ENCODE measurements around the gene RPS27L.

Gene RPS27L

DNA sequence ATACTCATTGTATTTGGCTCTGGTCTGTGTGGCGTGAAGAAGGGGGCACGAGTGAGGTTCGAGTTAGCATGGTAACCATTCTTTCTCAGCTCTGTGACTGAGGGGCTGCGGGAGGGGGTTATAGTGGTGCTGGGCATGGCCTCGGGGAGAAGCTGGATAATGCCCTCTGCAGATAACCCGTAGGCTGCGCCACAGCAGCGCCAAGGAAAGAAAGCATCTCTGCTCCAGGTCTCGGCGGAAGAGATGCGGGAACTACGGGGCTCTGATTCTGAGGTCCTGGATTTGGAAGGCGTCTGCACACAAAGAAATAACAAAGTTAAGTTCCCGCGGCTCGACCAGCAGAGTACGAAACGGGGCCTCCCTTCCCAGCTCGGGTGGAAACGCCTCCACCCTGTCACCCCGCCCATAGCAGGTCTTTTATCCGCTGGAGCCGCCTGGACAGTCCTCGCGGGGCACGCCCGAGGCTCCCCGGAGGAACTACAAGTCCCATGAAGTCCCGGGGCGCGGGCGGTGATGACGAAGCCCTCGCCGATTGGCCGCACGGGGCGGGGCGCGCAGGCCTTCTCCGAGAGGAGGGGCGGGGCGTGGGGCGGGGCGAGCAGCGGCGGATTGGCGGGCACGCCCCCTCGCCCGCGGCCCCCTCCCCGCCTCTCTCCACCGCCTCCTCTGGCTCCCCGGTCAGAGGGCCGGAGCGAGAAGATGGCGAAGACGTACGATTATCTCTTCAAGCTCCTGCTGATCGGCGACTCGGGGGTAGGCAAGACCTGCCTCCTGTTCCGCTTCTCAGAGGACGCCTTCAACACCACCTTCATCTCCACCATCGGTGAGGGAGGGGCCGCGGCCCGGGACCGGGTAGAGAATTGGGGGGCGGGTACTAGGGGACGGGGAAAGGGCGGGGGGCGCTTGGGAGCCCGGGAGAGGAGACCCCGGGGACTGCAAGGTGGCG lies 31.9 kb upstream of the RPS27L start, which contains the start of gene RAB8B:
RAB8B (plus strand) TSS at position 681 of the 946 bp plus-strand sequence; CDS start at position 700, 19 bp downstream.
- H3F3A ChIP-seq (ENCODE audit: insufficient read depth, low read length), result peaks cover 41% of the 10 kb centered on the region
- DNase-seq, result peak; percentile 98
- no peaks in the 10 kb centered on the region for H3K9me2 ChIP-seq (replicated peaks; ENCODE audit: insufficient read depth, low read length)
- TF ChIP-seq EZH2 (optimal IDR thresholded peaks at IDR 0.05; ENCODE audit: low read depth, low read length) (no peak), EZH2phosphoT487 (IDR thresholded peaks at IDR 0.05; ENCODE audit: low read length) (no peak)
- TF ChIP-seq, protein P1, sequence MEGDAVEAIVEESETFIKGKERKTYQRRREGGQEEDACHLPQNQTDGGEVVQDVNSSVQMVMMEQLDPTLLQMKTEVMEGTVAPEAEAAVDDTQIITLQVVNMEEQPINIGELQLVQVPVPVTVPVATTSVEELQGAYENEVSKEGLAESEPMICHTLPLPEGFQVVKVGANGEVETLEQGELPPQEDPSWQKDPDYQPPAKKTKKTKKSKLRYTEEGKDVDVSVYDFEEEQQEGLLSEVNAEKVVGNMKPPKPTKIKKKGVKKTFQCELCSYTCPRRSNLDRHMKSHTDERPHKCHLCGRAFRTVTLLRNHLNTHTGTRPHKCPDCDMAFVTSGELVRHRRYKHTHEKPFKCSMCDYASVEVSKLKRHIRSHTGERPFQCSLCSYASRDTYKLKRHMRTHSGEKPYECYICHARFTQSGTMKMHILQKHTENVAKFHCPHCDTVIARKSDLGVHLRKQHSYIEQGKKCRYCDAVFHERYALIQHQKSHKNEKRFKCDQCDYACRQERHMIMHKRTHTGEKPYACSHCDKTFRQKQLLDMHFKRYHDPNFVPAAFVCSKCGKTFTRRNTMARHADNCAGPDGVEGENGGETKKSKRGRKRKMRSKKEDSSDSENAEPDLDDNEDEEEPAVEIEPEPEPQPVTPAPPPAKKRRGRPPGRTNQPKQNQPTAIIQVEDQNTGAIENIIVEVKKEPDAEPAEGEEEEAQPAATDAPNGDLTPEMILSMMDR (IDR thresholded peaks at IDR 0.05; ENCODE audit: low read length), result no peak
- H4K20me1 ChIP-seq (ENCODE audit: insufficient read depth, low read length), result no peaks in the 10 kb centered on the region
- H3K4me1 ChIP-seq (ENCODE audit: low read length), result peaks cover 36% of the 10 kb centered on the region
- H3K27me3 ChIP-seq (replicated peaks; ENCODE audit: insufficient read depth, low read length), result no peaks in the 10 kb centered on the region
- peak within 1 kb of the TSS; percentile 98 for H2AFZ ChIP-seq (ENCODE audit: low read length)
- peak within 1 kb of the TSS; percentile 85; the same call in 1 of the 2 replicates for H3K27ac ChIP-seq (ENCODE audit: low read length)
- H3K36me3 ChIP-seq (replicated peaks; ENCODE audit: insufficient read depth, low read length), result no peaks in the 10 kb centered on the region
- peak within 1 kb of the TSS; percentile 95 for H3K4me2 ChIP-seq (ENCODE audit: low read depth, low read length)
- H3K9me3 ChIP-seq (replicated peaks; ENCODE audit: insufficient read depth, low read length), result no peaks in the 10 kb centered on the region
- H3K9ac ChIP-seq (ENCODE audit: low read length), result peak within 1 kb of the TSS; percentile 70
- H3K4me3 ChIP-seq (ENCODE audit: low read length), result peak within 1 kb of the TSS; percentile 94
- peaks cover 38% of the 10 kb centered on the region for H3K79me2 ChIP-seq (ENCODE audit: low read length)

DNA sequence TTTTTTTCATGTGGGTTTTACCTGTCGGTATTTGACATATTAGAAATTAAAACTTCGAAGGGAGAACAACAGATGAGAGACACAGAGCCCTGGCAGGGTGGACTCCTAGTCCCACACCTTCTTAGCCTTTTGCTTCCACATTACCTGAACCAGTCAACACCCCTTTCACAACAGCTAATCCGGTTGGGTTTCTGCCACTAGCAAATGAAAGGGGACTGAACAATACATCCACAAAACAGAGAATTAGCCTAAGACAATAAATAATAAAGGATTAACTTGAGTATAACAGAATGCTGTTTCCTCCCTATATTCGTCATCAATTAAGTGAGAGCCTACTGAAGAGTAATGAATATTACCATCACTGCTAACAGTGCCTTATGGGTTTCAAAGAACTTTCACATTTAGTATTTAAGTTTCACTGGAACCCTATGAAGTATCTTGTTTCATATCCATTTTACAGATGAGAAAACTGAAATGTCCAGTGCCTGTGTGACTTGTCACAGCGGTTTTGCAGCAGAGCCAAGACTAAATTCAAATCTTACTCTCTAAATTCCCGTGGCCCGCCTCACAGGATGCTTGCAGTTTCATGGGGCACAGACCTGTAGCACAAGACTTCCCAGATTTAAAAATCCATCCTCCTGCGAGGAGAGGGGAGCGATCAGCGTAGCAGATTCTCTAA lies 31.1 kb upstream of the RPS27L start:
- Histone ChIP-seq H3K36me3 (replicated peaks; ENCODE audit: insufficient read depth, low read length) (no peaks in the 10 kb centered on the region), H3K4me1 (ENCODE audit: low read length) (peaks cover 33% of the 10 kb centered on the region), H3K4me3 (ENCODE audit: low read length) (peak overlapping the region; percentile 94), H3K9me3 (replicated peaks; ENCODE audit: insufficient read depth, low read length) (no peaks in the 10 kb centered on the region), H3K4me2 (ENCODE audit: low read depth, low read length) (peak overlapping the region; percentile 95), H3K79me2 (ENCODE audit: low read length) (peaks cover 34% of the 10 kb centered on the region), H3K9me2 (replicated peaks; ENCODE audit: insufficient read depth, low read length) (no peaks in the 10 kb centered on the region), H3F3A (ENCODE audit: insufficient read depth, low read length) (peaks cover 40% of the 10 kb centered on the region), H2AFZ (ENCODE audit: low read length) (peak overlapping the region; percentile 98), H4K20me1 (ENCODE audit: insufficient read depth, low read length) (no peaks in the 10 kb centered on the region), H3K27me3 (replicated peaks; ENCODE audit: insufficient read depth, low read length) (no peaks in the 10 kb centered on the region), H3K27ac (ENCODE audit: low read length) (no peak overlapping the region), H3K9ac (ENCODE audit: low read length) (peak overlapping the region; percentile 42; the same call in 1 of the 2 replicates)
- no peak for DNase-seq
- TF ChIP-seq EZH2phosphoT487 (IDR thresholded peaks at IDR 0.05; ENCODE audit: low read length) (no peak), EZH2 (optimal IDR thresholded peaks at IDR 0.05; ENCODE audit: low read depth, low read length) (no peak)
- TF ChIP-seq, protein P1 (IDR thresholded peaks at IDR 0.05; ENCODE audit: low read length), result no peak

DNA sequence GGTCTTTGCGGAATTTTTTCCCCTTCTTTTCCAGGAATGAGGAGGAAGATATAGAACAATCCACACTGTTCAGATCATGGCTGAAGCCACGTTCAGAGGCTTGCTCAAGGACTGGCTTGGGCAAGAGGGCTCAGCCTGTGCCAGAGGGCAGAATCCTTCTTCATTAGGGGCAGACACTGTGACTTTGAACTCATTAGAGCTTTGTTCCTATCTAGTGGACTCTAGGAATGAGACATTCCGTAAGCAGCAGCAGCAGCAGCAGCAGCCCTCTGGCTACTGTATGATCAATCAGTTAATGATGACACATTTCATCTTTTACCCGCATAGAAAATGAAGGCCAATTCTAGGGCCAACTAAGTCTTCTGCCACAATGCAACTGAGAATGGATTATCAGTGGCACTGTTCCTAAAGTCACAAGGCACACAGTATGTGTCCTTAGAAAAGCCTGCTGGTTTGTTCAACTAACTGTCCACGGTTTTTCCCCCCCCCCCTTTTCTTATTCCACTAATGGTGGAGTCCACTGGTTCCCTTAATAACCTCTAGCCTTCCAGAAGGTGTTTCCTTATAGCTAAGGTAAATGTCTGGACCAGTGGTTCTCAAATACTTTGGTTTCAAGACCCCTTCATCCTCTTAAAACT lies 30.4 kb upstream of the RPS27L start:
- peaks cover 35% of the 10 kb centered on the region for H3F3A ChIP-seq (ENCODE audit: insufficient read depth, low read length)
- no peaks in the 10 kb centered on the region for H3K9me2 ChIP-seq (replicated peaks; ENCODE audit: insufficient read depth, low read length)
- no peak overlapping the region for H3K27ac ChIP-seq (ENCODE audit: low read length)
- TF ChIP-seq, protein P1 (IDR thresholded peaks at IDR 0.05; ENCODE audit: low read length), result no peak
- TF ChIP-seq EZH2 (optimal IDR thresholded peaks at IDR 0.05; ENCODE audit: low read depth, low read length), result no peak
- TF ChIP-seq EZH2phosphoT487 (IDR thresholded peaks at IDR 0.05; ENCODE audit: low read length), result no peak
- peaks cover 27% of the 10 kb centered on the region for H3K79me2 ChIP-seq (ENCODE audit: low read length)
- H4K20me1 ChIP-seq (ENCODE audit: insufficient read depth, low read length), result no peaks in the 10 kb centered on the region
- no peak for DNase-seq
- peak overlapping the region; percentile 95 for H3K4me2 ChIP-seq (ENCODE audit: low read depth, low read length)
- peaks cover 27% of the 10 kb centered on the region for H3K4me1 ChIP-seq (ENCODE audit: low read length)
- no peak overlapping the region for H3K9ac ChIP-seq (ENCODE audit: low read length)
- H3K4me3 ChIP-seq (ENCODE audit: low read length), result no peak overlapping the region
- H2AFZ ChIP-seq (ENCODE audit: low read length), result no peak overlapping the region
- H3K9me3 ChIP-seq (replicated peaks; ENCODE audit: insufficient read depth, low read length), result no peaks in the 10 kb centered on the region
- H3K27me3 ChIP-seq (replicated peaks; ENCODE audit: insufficient read depth, low read length), result no peaks in the 10 kb centered on the region
- H3K36me3 ChIP-seq (replicated peaks; ENCODE audit: insufficient read depth, low read length), result no peaks in the 10 kb centered on the region

All from MM.1S (cell line).